H9 (cell line): Measurements from ENCODE around the gene SH3GL1. TPM values are rescaled to one million over a fixed set of nuclear protein-coding genes. Genes with fewer than 3 reads are reported as not detected.

ENCODE experiments used
- DNase-seq: peaks from one replicate; pipeline ENCODE4 v3.0.0-alpha.2; 2017
- H2AFZ ChIP-seq: one replicate; pipeline ENCODE4 v1.6.1; 2013; ENCODE audit warnings: mild to moderate bottlenecking, low read length, control low read depth, moderate library complexity
- H2AK5ac ChIP-seq: 2 replicates; pipeline ENCODE4 v1.6.1; 2013; ENCODE audit warnings: low read length, control low read depth, mixed read lengths; ENCODE audit not compliant: insufficient read length
- H2BK120ac ChIP-seq: one replicate; pipeline ENCODE4 v1.6.1; 2013; ENCODE audit warnings: low read depth, mild to moderate bottlenecking, low read length, control low read depth, inconsistent platforms; ENCODE audit not compliant: poor library complexity, severe bottlenecking
- H2BK12ac ChIP-seq: 2 replicates; pipeline ENCODE4 v1.6.1; 2013; ENCODE audit warnings: low read length, control low read depth, mixed read lengths, low read depth; ENCODE audit not compliant: insufficient read length
- H2BK15ac ChIP-seq: 2 replicates; pipeline ENCODE4 v1.6.1; 2013; ENCODE audit warnings: low read depth, low read length, control low read depth
- H2BK20ac ChIP-seq: one replicate; pipeline ENCODE4 v1.6.1; 2013; ENCODE audit warnings: low read depth, mild to moderate bottlenecking, low read length, control low read depth, inconsistent platforms; ENCODE audit not compliant: poor library complexity, severe bottlenecking
- H2BK5ac ChIP-seq: 2 replicates; pipeline ENCODE4 v1.6.1; 2013; ENCODE audit warnings: low read length, control low read depth, mixed read lengths; ENCODE audit not compliant: insufficient read length
- H3K14ac ChIP-seq: 2 replicates; pipeline ENCODE4 v1.6.1; 2013; ENCODE audit warnings: low read length, control low read depth; ENCODE audit not compliant: insufficient read depth
- H3K18ac ChIP-seq: 2 replicates; pipeline ENCODE4 v1.6.1; 2013; ENCODE audit warnings: low read depth, mild to moderate bottlenecking, mixed read lengths, low read length, control low read depth; ENCODE audit not compliant: insufficient read length
- H3K23ac ChIP-seq: 2 replicates; pipeline ENCODE4 v1.6.1; 2013; ENCODE audit warnings: low read length, control low read depth, mixed read lengths, low read depth; ENCODE audit not compliant: insufficient read length
- H3K23me2 ChIP-seq: 2 replicates; pipeline ENCODE4 v1.6.1; 2013; ENCODE audit warnings: low read depth, mild to moderate bottlenecking, mixed read lengths, low read length, control low read depth; ENCODE audit not compliant: insufficient read length, poor library complexity, severe bottlenecking
- H3K27ac ChIP-seq: 2 replicates; pipeline ENCODE4 v1.5.1; 2013; ENCODE audit warnings: low read length, control low read depth, mixed read lengths, low read depth; ENCODE audit not compliant: insufficient read length
- H3K27me3 ChIP-seq: 2 replicates; pipeline ENCODE4 v1.6.1; 2013; ENCODE audit warnings: low read length, control low read depth, inconsistent platforms; ENCODE audit not compliant: insufficient read depth
- H3K4ac ChIP-seq: 2 replicates; pipeline ENCODE4 v1.6.1; 2013; ENCODE audit warnings: low read depth, mild to moderate bottlenecking, control low read depth, inconsistent platforms, low read length, moderate library complexity
- H3K4me1 ChIP-seq: 2 replicates; pipeline ENCODE4 v1.6.1; 2013; ENCODE audit warnings: low read length, control low read depth, inconsistent platforms; ENCODE audit not compliant: insufficient read depth
- H3K4me2 ChIP-seq: 2 replicates; pipeline ENCODE4 v1.6.1; 2013; ENCODE audit warnings: low read length, control low read depth, mixed read lengths; ENCODE audit not compliant: insufficient read length, insufficient read depth
- H3K56ac ChIP-seq: 2 replicates; pipeline ENCODE4 v1.6.1; 2013; ENCODE audit warnings: low read depth, mild to moderate bottlenecking, mixed read lengths, low read length, control low read depth; ENCODE audit not compliant: insufficient read length
- H3K79me1 ChIP-seq: 2 replicates; pipeline ENCODE4 v1.6.1; 2013; ENCODE audit warnings: low read depth, mild to moderate bottlenecking, moderate library complexity, low read length, control low read depth, inconsistent platforms; ENCODE audit not compliant: insufficient read depth, poor library complexity, severe bottlenecking
- H3K79me2 ChIP-seq: 2 replicates; pipeline ENCODE4 v1.6.1; 2013; ENCODE audit warnings: low read length, control low read depth, inconsistent platforms; ENCODE audit not compliant: insufficient read depth
- H3K9ac ChIP-seq: 2 replicates; pipeline ENCODE4 v1.6.1; 2013; ENCODE audit warnings: low read length, control low read depth, mixed read lengths; ENCODE audit not compliant: insufficient read length; ENCODE audit errors: extremely low read depth
- H3K9me3 ChIP-seq: one replicate; pipeline ENCODE4 v1.6.1; 2013; ENCODE audit warnings: low read depth, low read length, inconsistent platforms; ENCODE audit not compliant: control insufficient read depth
- H3T11ph ChIP-seq: one replicate; pipeline ENCODE4 v1.6.1; 2013; ENCODE audit warnings: mild to moderate bottlenecking, low read length, control low read depth, inconsistent platforms
- H4K20me1 ChIP-seq: one replicate; pipeline ENCODE4 v1.6.1; 2013; ENCODE audit not compliant: control insufficient read depth, insufficient read length, insufficient read depth
- H4K5ac ChIP-seq: 2 replicates; pipeline ENCODE4 v1.6.1; 2013; ENCODE audit warnings: low read depth, mild to moderate bottlenecking, mixed read lengths, low read length, control low read depth; ENCODE audit not compliant: insufficient read length
- H4K8ac ChIP-seq: replicated peaks from 2 replicates; pipeline ENCODE4 v1.6.1; 2013; ENCODE audit warnings: low read length, control low read depth, mixed read lengths, low read depth; ENCODE audit not compliant: insufficient read length
- H4K91ac ChIP-seq: 2 replicates; pipeline ENCODE4 v1.6.1; 2013; ENCODE audit warnings: low read depth, mild to moderate bottlenecking, moderate library complexity, mixed read lengths, low read length, control low read depth; ENCODE audit not compliant: insufficient read length
- H3K27ac Mint-ChIP-seq, 3 experiments: 2 replicates in 2 of 3; 3 replicates in 1 of 3; pipeline ENCODE4 v1.8.0; 2020 to 2021; ENCODE audit warnings: mixed read lengths in 3 of 3, mild to moderate bottlenecking in 1 of 3, moderate library complexity in 1 of 3
- H3K27me3 Mint-ChIP-seq: 2 replicates; pipeline ENCODE4 v1.8.0; 2021; ENCODE audit warnings: low read depth, mild to moderate bottlenecking, moderate library complexity, mixed read lengths
- H3K36me3 Mint-ChIP-seq, 3 experiments: 2 replicates in 2 of 3; 3 replicates in 1 of 3; pipeline ENCODE4 v1.8.0; 2020 to 2021; ENCODE audit warnings: low read depth in 3 of 3, mixed read lengths in 3 of 3; ENCODE audit not compliant: insufficient read depth in 1 of 3
- H3K4me1 Mint-ChIP-seq, 2 experiments: 2 replicates each; pipeline ENCODE4 v1.8.0; 2020; ENCODE audit warnings: mixed read lengths in 2 of 2
- H3K4me3 Mint-ChIP-seq, 2 experiments: 2 replicates in 1 of 2; 3 replicates in 1 of 2; pipeline ENCODE4 v1.8.0; 2020 to 2021; ENCODE audit warnings: mild to moderate bottlenecking in 2 of 2, mixed read lengths in 2 of 2, moderate library complexity in 1 of 2
- H3K9me3 Mint-ChIP-seq, 2 experiments: 2 replicates in 1 of 2; 3 replicates in 1 of 2; pipeline ENCODE4 v1.8.0; 2020; ENCODE audit warnings: mild to moderate bottlenecking in 2 of 2, mixed read lengths in 2 of 2, moderate library complexity in 1 of 2
- WGBS: extraction: QIAGEN DNeasy Blood & Tissue Kit; methylation state at CpG from one replicate; pipeline ENCODE4 v1.1.7; 2013; ENCODE audit warnings: missing lambda C conversion rate, low lambda C conversion rate, mixed read lengths; ENCODE audit not compliant: insufficient read length; ENCODE audit errors: extremely low coverage; 5-methylcytosine and 5-hydroxymethylcytosine counted together
- total RNA-seq: library from RNA; stranded (reverse); gene quantifications from 2 replicates; pipeline ENCODE4 v1.2.1, GENCODE V29; 2021
- TF ChIP-seq, protein P1 (sequence below): fragments of 200-600 bp; sonication (generic); conservative IDR thresholded peaks from 3 replicates; pipeline ENCODE4 v1.8.0; 2021; ENCODE audit warnings: antibody characterized with exemption, mild to moderate bottlenecking

The SH3GL1 gene
- total RNA-seq, 1 experiment from 2014 or later = 85.5 TPM

DNA sequence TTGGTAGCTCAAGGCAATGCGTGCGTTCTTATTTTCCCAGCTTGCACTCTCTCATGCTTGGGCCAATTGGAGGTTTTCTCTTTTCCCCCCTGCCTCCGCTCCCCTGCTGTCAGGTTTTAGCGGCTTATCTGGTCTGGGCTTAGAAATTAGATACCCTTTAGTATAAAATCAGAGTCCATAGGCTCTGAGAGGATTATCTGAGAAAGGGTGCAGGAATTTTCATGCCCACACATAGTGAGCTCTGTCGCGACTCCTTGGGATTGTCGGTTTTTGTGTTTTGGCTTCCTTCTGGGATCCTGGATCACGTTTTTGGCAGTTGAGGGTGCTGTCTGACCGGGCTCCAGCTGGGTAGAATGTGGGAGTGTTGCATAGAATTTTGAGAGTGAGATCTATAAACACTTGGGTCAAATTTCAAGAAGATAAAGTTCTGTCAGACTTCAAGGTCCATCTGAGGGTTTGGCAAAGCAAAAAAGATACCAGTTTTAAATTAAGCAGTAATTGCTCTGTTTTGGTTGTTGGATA is 14.5 kb upstream of the SH3GL1 start:
- Histone ChIP-seq H3K23ac (no peak overlapping the region), H3K79me2 (peaks cover 36% of the 10 kb centered on the region; the same call in 1 of the 2 replicates), H3T11ph (no peak overlapping the region), H3K23me2 (no peaks in the 10 kb centered on the region), H3K18ac (no peak overlapping the region), H2BK120ac (no peak overlapping the region), H3K79me1 (peaks cover 12% of the 10 kb centered on the region), H2BK12ac (no peak overlapping the region), H2BK20ac (no peak overlapping the region), H4K5ac (no peak overlapping the region), H3K27me3 (no peaks in the 10 kb centered on the region), H3K4me1 (peaks cover 2% of the 10 kb centered on the region; the same call in 1 of the 2 replicates), H4K20me1 (peaks cover 5% of the 10 kb centered on the region), H2AK5ac (no peak overlapping the region), H3K9me3 (no peaks in the 10 kb centered on the region), H3K56ac (no peak overlapping the region), H3K14ac (no peak overlapping the region), H2AFZ (no peak overlapping the region), H3K27ac (peak overlapping the region; percentile 11), H3K4ac (no peak overlapping the region), H2BK15ac (no peak overlapping the region), H3K4me2 (peak overlapping the region; percentile 26), H4K91ac (no peak overlapping the region), H3K9ac (no peak overlapping the region), H2BK5ac (no peak overlapping the region), H4K8ac (no peak overlapping the region)
- H3K4me1 Mint-ChIP-seq = peaks cover 36 to 46% of the 10 kb centered on the region in 2 experiments
- WGBS = no CpG with 5 or more reads among the region's 9 CpGs
- peak overlapping the region; percentile 92 to 98 (median 97) for H3K27ac Mint-ChIP-seq
- peaks cover 39 to 82% (median 69%) of the 10 kb centered on the region in 3 experiments for H3K36me3 Mint-ChIP-seq
- no peaks in the 10 kb centered on the region for H3K27me3 Mint-ChIP-seq
- TF ChIP-seq, protein P1, sequence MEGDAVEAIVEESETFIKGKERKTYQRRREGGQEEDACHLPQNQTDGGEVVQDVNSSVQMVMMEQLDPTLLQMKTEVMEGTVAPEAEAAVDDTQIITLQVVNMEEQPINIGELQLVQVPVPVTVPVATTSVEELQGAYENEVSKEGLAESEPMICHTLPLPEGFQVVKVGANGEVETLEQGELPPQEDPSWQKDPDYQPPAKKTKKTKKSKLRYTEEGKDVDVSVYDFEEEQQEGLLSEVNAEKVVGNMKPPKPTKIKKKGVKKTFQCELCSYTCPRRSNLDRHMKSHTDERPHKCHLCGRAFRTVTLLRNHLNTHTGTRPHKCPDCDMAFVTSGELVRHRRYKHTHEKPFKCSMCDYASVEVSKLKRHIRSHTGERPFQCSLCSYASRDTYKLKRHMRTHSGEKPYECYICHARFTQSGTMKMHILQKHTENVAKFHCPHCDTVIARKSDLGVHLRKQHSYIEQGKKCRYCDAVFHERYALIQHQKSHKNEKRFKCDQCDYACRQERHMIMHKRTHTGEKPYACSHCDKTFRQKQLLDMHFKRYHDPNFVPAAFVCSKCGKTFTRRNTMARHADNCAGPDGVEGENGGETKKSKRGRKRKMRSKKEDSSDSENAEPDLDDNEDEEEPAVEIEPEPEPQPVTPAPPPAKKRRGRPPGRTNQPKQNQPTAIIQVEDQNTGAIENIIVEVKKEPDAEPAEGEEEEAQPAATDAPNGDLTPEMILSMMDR = no peak
- no peak for DNase-seq
- peak overlapping the region; percentile 31 to 71 for H3K4me3 Mint-ChIP-seq
- H3K9me3 Mint-ChIP-seq = no peaks in the 10 kb centered on the region
